MM.1S (cell line): ENCODE measurements around the gene AZI2.
A peak's percentile ranks its signal among the peaks of the same experiment; 100 is the strongest.

Source experiments
- DNase-seq: peaks from one replicate; pipeline ENCODE4 v3.0.0-alpha.2; 2015
- H2AFZ ChIP-seq: fragments of 300-600 bp; sonication (generic); 2 replicates; pipeline ENCODE4 v1.6.0; 2016; ENCODE audit warnings: antibody characterized with exemption, low read length
- H3F3A ChIP-seq: fragments of 300-600 bp; sonication (generic); 2 replicates; pipeline ENCODE4 v1.6.1; 2016; ENCODE audit warnings: mild to moderate bottlenecking, antibody characterized with exemption, low read length, moderate library complexity, mixed read lengths; ENCODE audit not compliant: insufficient read depth
- H3K27ac ChIP-seq: fragments of 300-600 bp; sonication (generic); 2 replicates; pipeline ENCODE4 v1.5.1; 2016; ENCODE audit warnings: mild to moderate bottlenecking, low read length
- H3K27me3 ChIP-seq: fragments of 300-600 bp; sonication (generic); replicated peaks from 2 replicates; pipeline ENCODE4 v1.6.0; 2016; ENCODE audit warnings: low read length; ENCODE audit not compliant: insufficient read depth
- H3K36me3 ChIP-seq: fragments of 300-600 bp; sonication (generic); replicated peaks from 2 replicates; pipeline ENCODE4 v1.6.1; 2016; ENCODE audit warnings: mild to moderate bottlenecking, low read length, mixed read lengths; ENCODE audit not compliant: insufficient read depth
- H3K4me1 ChIP-seq: fragments of 300-600 bp; sonication (generic); 2 replicates; pipeline ENCODE4 v1.6.1; 2016; ENCODE audit warnings: low read length, mixed read lengths
- H3K4me2 ChIP-seq: fragments of 300-600 bp; sonication (generic); 2 replicates; pipeline ENCODE4 v1.6.0; 2016; ENCODE audit warnings: low read depth, low read length
- H3K4me3 ChIP-seq: fragments of 300-600 bp; sonication (generic); 2 replicates; pipeline ENCODE4 v1.5.1; 2016; ENCODE audit warnings: low read length, mixed read lengths
- H3K79me2 ChIP-seq: fragments of 300-600 bp; sonication (generic); 2 replicates; pipeline ENCODE4 v1.6.1; 2016; ENCODE audit warnings: mixed run types, low read length, mixed read lengths
- H3K9ac ChIP-seq: fragments of 300-600 bp; sonication (generic); 2 replicates; pipeline ENCODE4 v1.6.1; 2016; ENCODE audit warnings: low read length, mixed read lengths
- H3K9me2 ChIP-seq: fragments of 300-600 bp; sonication (generic); replicated peaks from 2 replicates; pipeline ENCODE4 v1.6.1; 2016; ENCODE audit warnings: mild to moderate bottlenecking, low read length, mixed read lengths; ENCODE audit not compliant: insufficient read depth
- H3K9me3 ChIP-seq: fragments of 300-600 bp; sonication (generic); replicated peaks from 2 replicates; pipeline ENCODE4 v1.6.1; 2016; ENCODE audit warnings: mild to moderate bottlenecking, low read length, mixed read lengths; ENCODE audit not compliant: insufficient read depth
- H4K20me1 ChIP-seq: fragments of 300-600 bp; sonication (generic); 2 replicates; pipeline ENCODE4 v1.6.1; 2016; ENCODE audit warnings: mild to moderate bottlenecking, low read length, moderate library complexity, mixed read lengths; ENCODE audit not compliant: insufficient read depth
- EZH2 ChIP-seq: fragments of 300-600 bp; sonication (generic); optimal IDR thresholded peaks from 2 replicates; pipeline ENCODE3; 2017; ENCODE audit warnings: low read depth, mild to moderate bottlenecking, antibody characterized with exemption, low read length, mixed read lengths
- EZH2phosphoT487 ChIP-seq: fragments of 300-600 bp; sonication (generic); IDR thresholded peaks from 2 replicates; pipeline ENCODE4 v1.6.1; 2018; ENCODE audit warnings: antibody characterized with exemption, low read length
- TF ChIP-seq, protein P1 (sequence below): fragments of 300-600 bp; sonication (generic); IDR thresholded peaks from 2 replicates; pipeline ENCODE4 v1.5.1; 2016; ENCODE audit warnings: antibody characterized with exemption, low read length, mixed read lengths

The AZI2 gene

DNA sequence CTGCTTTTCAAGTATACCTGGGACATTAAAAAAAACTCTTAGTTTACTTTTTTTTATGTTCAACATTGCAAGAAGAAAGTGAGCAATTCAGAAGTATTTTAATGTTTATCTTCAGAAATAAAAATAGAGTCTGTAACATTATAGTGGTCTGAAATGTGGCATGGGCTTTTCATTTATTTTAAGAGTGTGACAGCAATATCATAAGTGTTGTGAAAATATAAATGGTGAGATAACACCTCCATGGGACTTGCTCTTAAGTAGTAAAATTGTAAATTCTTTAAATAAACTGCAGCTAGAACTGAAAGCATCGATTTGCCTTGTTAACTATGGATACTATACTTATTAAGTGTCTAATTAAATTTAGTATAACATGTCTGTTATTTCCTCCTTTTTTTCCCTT lies 48.9 kb downstream of the AZI2 start:
- Histone ChIP-seq H3K4me2 (no peak overlapping the region), H3K79me2 (no peaks in the 10 kb centered on the region), H3F3A (no peaks in the 10 kb centered on the region), H3K27ac (no peak overlapping the region), H3K4me1 (0 out of 2 replicates have a peak, but pooled peaks cover 3% of the 10 kb centered on the region), H3K9me3 (no peaks in the 10 kb centered on the region), H3K9me2 (no peaks in the 10 kb centered on the region), H4K20me1 (no peaks in the 10 kb centered on the region), H3K9ac (no peak overlapping the region), H3K27me3 (no peaks in the 10 kb centered on the region), H2AFZ (no peak overlapping the region), H3K36me3 (no peaks in the 10 kb centered on the region), H3K4me3 (no peak overlapping the region)
- DNase-seq: no peak
- TF ChIP-seq EZH2phosphoT487 (no peak), EZH2 (no peak)
- TF ChIP-seq, protein P1, sequence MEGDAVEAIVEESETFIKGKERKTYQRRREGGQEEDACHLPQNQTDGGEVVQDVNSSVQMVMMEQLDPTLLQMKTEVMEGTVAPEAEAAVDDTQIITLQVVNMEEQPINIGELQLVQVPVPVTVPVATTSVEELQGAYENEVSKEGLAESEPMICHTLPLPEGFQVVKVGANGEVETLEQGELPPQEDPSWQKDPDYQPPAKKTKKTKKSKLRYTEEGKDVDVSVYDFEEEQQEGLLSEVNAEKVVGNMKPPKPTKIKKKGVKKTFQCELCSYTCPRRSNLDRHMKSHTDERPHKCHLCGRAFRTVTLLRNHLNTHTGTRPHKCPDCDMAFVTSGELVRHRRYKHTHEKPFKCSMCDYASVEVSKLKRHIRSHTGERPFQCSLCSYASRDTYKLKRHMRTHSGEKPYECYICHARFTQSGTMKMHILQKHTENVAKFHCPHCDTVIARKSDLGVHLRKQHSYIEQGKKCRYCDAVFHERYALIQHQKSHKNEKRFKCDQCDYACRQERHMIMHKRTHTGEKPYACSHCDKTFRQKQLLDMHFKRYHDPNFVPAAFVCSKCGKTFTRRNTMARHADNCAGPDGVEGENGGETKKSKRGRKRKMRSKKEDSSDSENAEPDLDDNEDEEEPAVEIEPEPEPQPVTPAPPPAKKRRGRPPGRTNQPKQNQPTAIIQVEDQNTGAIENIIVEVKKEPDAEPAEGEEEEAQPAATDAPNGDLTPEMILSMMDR: no peak

DNA sequence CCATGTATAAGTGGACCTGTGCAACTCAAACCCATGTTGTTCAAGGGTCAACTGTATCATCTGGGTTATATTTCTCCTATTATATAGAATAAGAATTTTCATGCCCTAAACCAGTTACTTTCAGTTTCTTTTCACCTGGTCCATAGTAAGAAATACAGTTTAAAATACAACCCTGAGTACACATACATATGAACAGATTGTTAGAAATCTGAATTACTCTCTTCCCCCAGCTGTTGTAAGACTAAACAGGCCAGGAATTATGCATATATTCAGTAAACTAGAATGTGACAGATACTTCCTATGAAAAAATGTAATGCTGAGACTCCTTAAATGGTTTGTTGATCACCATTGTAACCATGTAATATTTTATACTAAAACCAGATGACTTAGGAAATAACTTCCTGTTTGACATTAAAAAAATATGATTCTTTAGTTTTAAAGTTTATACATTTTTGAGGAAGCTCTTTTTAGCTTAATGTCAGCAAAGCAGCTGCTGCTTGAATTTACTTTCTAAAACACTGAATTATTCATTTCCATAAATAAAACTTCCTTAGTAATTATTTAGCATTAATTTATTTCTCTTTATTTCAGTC lies 52.6 kb downstream of the AZI2 start:
- no peaks in the 10 kb centered on the region for H3K9me3 ChIP-seq
- no peaks in the 10 kb centered on the region for H3K27me3 ChIP-seq
- no peaks in the 10 kb centered on the region for H4K20me1 ChIP-seq
- H3K9ac ChIP-seq: no peak overlapping the region
- H3F3A ChIP-seq: no peaks in the 10 kb centered on the region
- peak overlapping the region; percentile 44 for H3K4me2 ChIP-seq
- H3K27ac ChIP-seq: no peak overlapping the region
- DNase-seq: peak; percentile 16
- no peaks in the 10 kb centered on the region for H3K36me3 ChIP-seq
- H3K4me3 ChIP-seq: no peak overlapping the region
- no peaks in the 10 kb centered on the region for H3K9me2 ChIP-seq
- H2AFZ ChIP-seq: no peak overlapping the region
- TF ChIP-seq EZH2phosphoT487 (no peak), EZH2 (no peak)
- TF ChIP-seq, protein P1: no peak
- 0 out of 2 replicates have a peak, but pooled peaks cover 3% of the 10 kb centered on the region for H3K4me1 ChIP-seq
- no peaks in the 10 kb centered on the region for H3K79me2 ChIP-seq

DNA sequence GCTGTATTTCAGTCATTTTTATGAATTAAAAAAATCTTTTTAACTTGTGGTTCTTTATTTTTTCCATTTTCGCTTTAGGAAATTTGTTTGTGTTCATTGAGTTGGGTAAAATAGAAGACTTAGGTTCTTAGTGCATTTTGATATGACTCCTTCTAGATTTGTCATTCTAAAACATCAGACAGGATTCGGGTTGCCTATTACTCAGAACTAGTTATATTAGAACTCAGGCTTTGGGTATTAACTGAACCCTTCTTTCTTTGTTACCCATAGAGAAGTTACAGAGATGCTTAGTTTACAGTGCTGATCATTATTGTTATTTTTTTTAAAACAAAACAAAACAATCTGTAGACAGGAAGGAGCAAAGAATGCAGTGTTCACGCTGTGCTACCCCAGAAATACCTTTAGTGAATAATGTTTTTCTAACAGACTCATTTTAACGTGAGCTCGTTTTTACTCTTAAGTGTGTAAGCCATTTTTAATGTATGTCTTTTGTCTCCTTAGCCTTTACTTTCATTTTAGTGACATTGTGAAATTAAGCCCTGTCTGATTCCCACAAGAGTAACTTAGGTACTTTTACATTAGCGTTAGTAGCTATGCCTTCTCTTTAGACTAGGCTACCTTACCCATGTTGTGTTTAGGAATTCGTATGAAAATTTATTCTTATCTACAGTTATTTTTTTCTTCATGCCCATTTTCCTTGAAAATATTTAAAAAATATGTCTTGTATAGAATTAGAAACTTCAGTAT lies 53.8 kb downstream of the AZI2 start:
- no peaks in the 10 kb centered on the region for H3K79me2 ChIP-seq
- H3K9me3 ChIP-seq: no peaks in the 10 kb centered on the region
- no peaks in the 10 kb centered on the region for H3F3A ChIP-seq
- H3K4me1 ChIP-seq: 0 out of 2 replicates have a peak, but pooled peaks cover 3% of the 10 kb centered on the region
- H3K36me3 ChIP-seq: no peaks in the 10 kb centered on the region
- DNase-seq: no peak
- no peak overlapping the region for H3K9ac ChIP-seq
- H3K27me3 ChIP-seq: no peaks in the 10 kb centered on the region
- H3K9me2 ChIP-seq: no peaks in the 10 kb centered on the region
- H3K4me2 ChIP-seq: no peak overlapping the region
- no peaks in the 10 kb centered on the region for H4K20me1 ChIP-seq
- H2AFZ ChIP-seq: no peak overlapping the region
- TF ChIP-seq, protein P1: no peak
- no peak for TF ChIP-seq EZH2
- H3K27ac ChIP-seq: no peak overlapping the region
- H3K4me3 ChIP-seq: no peak overlapping the region
